GM19240 (cell line): Measurements from ENCODE around the gene NDUFS8.

ENCODE experiments used
- DNase-seq: peaks from one replicate; pipeline ENCODE4 v3.0.0; 2011; ENCODE audit warnings: low spot score; ENCODE audit not compliant: insufficient read length

The NDUFS8 gene

GRCh38 chr11:68048681-68049508 is 18.4 kb downstream of the NDUFS8 start:
- no peak for DNase-seq

GRCh38 chr11:68049509-68050370 is 19.3 kb downstream of the NDUFS8 start:
- no peak for DNase-seq

- DNase-seq: no peak
Observed at GRCh38 chr11:68050371-68050841, 19.9 kb downstream of the NDUFS8 start.

- DNase-seq: no peak
Observed at GRCh38 chr11:68051191-68052136, 21.0 kb downstream of the NDUFS8 start.

- no peak for DNase-seq
Observed at GRCh38 chr11:68052137-68052873, 21.8 kb downstream of the NDUFS8 start.

- DNase-seq: no peak
Observed at GRCh38 chr11:68053117-68053516, 22.6 kb downstream of the NDUFS8 start.

GRCh38 chr11:68053981-68054812 is 23.7 kb downstream of the NDUFS8 start:
- no peak for DNase-seq

- DNase-seq: no peak
Observed at GRCh38 chr11:68056317-68057285, 26.1 kb downstream of the NDUFS8 start.

- no peak for DNase-seq
Observed at GRCh38 chr11:68057807-68058206, 27.3 kb downstream of the NDUFS8 start.

- no peak for DNase-seq
Observed at GRCh38 chr11:68061508-68061907, 31.0 kb downstream of the NDUFS8 start.

- no peak for DNase-seq
Observed at GRCh38 chr11:68064926-68065325, 34.4 kb downstream of the NDUFS8 start.

- no peak for DNase-seq
Observed at GRCh38 chr11:68065841-68066240, 35.4 kb downstream of the NDUFS8 start.

- DNase-seq: no peak
Observed at GRCh38 chr11:68066742-68067141, 36.3 kb downstream of the NDUFS8 start.

- no peak for DNase-seq
Observed at GRCh38 chr11:68067991-68068390, 37.5 kb downstream of the NDUFS8 start.

- DNase-seq: no peak
Observed at GRCh38 chr11:68071281-68072048, 41.0 kb downstream of the NDUFS8 start.

- no peak for DNase-seq
Observed at GRCh38 chr11:68074584-68075352, 44.3 kb downstream of the NDUFS8 start.
